ENCODE data around the gene CCDC107. TPM values are rescaled to one million over a fixed set of nuclear protein-coding genes. Genes with fewer than 3 reads are reported as not detected.
A peak's percentile ranks its signal among the peaks of the same experiment; 100 is the strongest.

CCDC107 gene
- total and polyA plus RNA-seq, 9 of the 15 experiments (the other 6 are each of a cell fraction or from before 2014, with no cell fraction given): 0.35 to 11.3 (median 6.9) TPM; not detected in 1

DNA sequence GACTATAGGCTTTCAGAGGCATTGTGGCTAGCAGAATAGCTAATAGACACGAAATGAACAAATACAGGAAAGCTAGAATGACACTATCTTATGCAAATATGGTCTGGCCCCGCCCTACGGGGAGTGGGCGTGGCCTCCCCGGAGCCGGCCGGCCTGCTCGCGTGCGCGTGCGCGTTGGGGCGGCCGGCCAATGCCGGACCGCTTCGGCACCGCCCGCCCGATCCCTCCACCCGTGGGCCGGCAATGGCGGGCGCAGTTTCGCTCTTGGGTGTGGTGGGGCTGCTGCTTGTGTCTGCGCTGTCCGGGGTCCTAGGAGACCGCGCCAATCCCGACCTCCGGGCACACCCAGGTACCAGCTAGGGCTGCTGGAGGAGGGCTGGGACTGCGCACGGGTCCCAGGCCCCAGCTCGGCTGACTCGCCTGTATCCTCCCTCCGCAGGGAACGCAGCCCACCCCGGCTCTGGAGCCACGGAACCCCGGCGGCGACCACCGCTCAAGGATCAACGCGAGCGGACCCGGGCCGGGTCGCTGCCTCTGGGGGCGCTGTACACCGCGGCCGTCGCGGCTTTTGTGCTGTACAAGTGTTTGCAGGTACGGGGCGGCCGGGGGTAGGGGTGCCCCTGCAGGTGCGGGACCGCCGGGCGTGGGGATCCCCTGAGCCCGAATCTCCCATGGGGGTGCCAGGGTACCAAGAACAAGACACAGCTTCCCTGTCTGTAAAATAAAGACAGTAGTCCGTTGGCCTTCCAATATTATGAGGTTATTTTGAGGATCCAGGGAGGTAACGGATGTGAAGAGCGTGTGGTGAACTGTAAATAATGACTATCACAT lies at the start of gene CCDC107 (continued):
- TF ChIP-seq, protein P1, sequence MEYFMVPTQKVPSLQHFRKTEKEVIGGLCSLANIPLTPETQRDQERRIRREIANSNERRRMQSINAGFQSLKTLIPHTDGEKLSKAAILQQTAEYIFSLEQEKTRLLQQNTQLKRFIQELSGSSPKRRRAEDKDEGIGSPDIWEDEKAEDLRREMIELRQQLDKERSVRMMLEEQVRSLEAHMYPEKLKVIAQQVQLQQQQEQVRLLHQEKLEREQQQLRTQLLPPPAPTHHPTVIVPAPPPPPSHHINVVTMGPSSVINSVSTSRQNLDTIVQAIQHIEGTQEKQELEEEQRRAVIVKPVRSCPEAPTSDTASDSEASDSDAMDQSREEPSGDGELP (CRISPR knock-in tag; IDR thresholded peaks at IDR 0.05; ENCODE audit: borderline replicate concordance): 0 out of 2 replicates have a peak, but pooled peaks have one; percentile 29
- TF ChIP-seq POLR2B (IDR thresholded peaks at IDR 0.05; ENCODE audit: low read depth, partially characterized antibody) (peak; percentile 58), ZNF79 (CRISPR knock-in tag; IDR thresholded peaks at IDR 0.05; ENCODE audit: low read depth) (no peak), PHTF2 (CRISPR knock-in tag; IDR thresholded peaks at IDR 0.05) (no peak), ARNT (IDR thresholded peaks at IDR 0.05) (no peak), POLR2AphosphoS2 (IDR thresholded peaks at IDR 0.05; ENCODE audit: low read length) (peak; percentile 40; the same call in 1 of the 2 replicates), SAP30 (IDR thresholded peaks at IDR 0.05; ENCODE audit: borderline replicate concordance, insufficient read depth, low read depth, low read length, poor library complexity, severe bottlenecking) (no peak), NCOA1 (IDR thresholded peaks at IDR 0.05; ENCODE audit: low read depth) (no peak), RBM17 (IDR thresholded peaks at IDR 0.05; ENCODE audit: borderline replicate concordance, low read depth, low read length) (no peak), MTF1 (CRISPR knock-in tag; IDR thresholded peaks at IDR 0.05; ENCODE audit: borderline replicate concordance) (no peak), SNIP1 (IDR thresholded peaks at IDR 0.05; ENCODE audit: low read depth) (no peak), ZNF124 (CRISPR knock-in tag; IDR thresholded peaks at IDR 0.05) (no peak), TARDBP (IDR thresholded peaks at IDR 0.05) (0 out of 2 replicates have a peak, but pooled peaks have one; percentile 55), SAFB2 (IDR thresholded peaks at IDR 0.05; ENCODE audit: borderline replicate concordance, low read depth, low read length, severe bottlenecking) (no peak), KAT7 (CRISPR knock-in tag; IDR thresholded peaks at IDR 0.05; ENCODE audit: borderline replicate concordance) (peak; percentile 77; the same call in 1 of the 2 replicates)
- TF ChIP-seq, protein P2, sequence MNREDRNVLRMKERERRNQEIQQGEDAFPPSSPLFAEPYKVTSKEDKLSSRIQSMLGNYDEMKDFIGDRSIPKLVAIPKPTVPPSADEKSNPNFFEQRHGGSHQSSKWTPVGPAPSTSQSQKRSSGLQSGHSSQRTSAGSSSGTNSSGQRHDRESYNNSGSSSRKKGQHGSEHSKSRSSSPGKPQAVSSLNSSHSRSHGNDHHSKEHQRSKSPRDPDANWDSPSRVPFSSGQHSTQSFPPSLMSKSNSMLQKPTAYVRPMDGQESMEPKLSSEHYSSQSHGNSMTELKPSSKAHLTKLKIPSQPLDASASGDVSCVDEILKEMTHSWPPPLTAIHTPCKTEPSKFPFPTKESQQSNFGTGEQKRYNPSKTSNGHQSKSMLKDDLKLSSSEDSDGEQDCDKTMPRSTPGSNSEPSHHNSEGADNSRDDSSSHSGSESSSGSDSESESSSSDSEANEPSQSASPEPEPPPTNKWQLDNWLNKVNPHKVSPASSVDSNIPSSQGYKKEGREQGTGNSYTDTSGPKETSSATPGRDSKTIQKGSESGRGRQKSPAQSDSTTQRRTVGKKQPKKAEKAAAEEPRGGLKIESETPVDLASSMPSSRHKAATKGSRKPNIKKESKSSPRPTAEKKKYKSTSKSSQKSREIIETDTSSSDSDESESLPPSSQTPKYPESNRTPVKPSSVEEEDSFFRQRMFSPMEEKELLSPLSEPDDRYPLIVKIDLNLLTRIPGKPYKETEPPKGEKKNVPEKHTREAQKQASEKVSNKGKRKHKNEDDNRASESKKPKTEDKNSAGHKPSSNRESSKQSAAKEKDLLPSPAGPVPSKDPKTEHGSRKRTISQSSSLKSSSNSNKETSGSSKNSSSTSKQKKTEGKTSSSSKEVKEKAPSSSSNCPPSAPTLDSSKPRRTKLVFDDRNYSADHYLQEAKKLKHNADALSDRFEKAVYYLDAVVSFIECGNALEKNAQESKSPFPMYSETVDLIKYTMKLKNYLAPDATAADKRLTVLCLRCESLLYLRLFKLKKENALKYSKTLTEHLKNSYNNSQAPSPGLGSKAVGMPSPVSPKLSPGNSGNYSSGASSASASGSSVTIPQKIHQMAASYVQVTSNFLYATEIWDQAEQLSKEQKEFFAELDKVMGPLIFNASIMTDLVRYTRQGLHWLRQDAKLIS (CRISPR knock-in tag; IDR thresholded peaks at IDR 0.05): 0 out of 2 replicates have a peak, but pooled peaks have one; percentile 37
- TF ChIP-seq, protein P3, sequence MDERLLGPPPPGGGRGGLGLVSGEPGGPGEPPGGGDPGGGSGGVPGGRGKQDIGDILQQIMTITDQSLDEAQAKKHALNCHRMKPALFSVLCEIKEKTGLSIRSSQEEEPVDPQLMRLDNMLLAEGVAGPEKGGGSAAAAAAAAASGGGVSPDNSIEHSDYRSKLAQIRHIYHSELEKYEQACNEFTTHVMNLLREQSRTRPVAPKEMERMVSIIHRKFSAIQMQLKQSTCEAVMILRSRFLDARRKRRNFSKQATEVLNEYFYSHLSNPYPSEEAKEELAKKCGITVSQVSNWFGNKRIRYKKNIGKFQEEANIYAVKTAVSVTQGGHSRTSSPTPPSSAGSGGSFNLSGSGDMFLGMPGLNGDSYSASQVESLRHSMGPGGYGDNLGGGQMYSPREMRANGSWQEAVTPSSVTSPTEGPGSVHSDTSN (CRISPR knock-in tag; IDR thresholded peaks at IDR 0.05; ENCODE audit: low read depth): no peak
- TF ChIP-seq, protein P3 (tag; conservative IDR thresholded peaks at IDR 0.05; ENCODE audit: low read depth): no peak
- TF ChIP-seq, protein P4, sequence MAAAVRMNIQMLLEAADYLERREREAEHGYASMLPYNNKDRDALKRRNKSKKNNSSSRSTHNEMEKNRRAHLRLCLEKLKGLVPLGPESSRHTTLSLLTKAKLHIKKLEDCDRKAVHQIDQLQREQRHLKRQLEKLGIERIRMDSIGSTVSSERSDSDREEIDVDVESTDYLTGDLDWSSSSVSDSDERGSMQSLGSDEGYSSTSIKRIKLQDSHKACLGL (CRISPR knock-in tag; IDR thresholded peaks at IDR 0.05; ENCODE audit: borderline replicate concordance, poor library complexity, severe bottlenecking): no peak

Data from K562 (cell line).